Ovary (tissue), 9 donors: ENCODE measurements around the gene THSD4. TPM values are rescaled to one million over a fixed set of nuclear protein-coding genes. Genes with fewer than 3 reads are reported as not detected.

ENCODE experiments used
- DNase-seq, 5 donors: peaks; one replicate each; pipeline ENCODE4 v3.0.0-alpha.2; 2019 to 2020
- H3K27ac ChIP-seq, 2 donors: fragments of 200-600 bp; one replicate each; pipeline versions ENCODE4 v1.5.1 to v1.8.0; 2019 to 2022
- H3K27me3 ChIP-seq: fragments of 200-600 bp; one replicate; pipeline ENCODE4 v1.8.0; 2022
- H3K36me3 ChIP-seq: fragments of 200-600 bp; sonication (generic); one replicate; pipeline ENCODE4 v1.5.1; 2019
- H3K4me1 ChIP-seq: one replicate; pipeline ENCODE4 v1.8.1; 2013; ENCODE audit warnings: mild to moderate bottlenecking, moderate library complexity; ENCODE audit not compliant: insufficient read depth
- H3K4me3 ChIP-seq: fragments of 200-600 bp; sonication (generic); one replicate; pipeline ENCODE4 v1.5.1; 2017
- H3K9me3 ChIP-seq, 2 donors: fragments of 200-600 bp in 1 of 2; sonication (generic) in 1 of 2; one replicate each; pipeline versions ENCODE4 v1.5.1 to v1.8.1; 2013 to 2019; ENCODE audit warnings: mild to moderate bottlenecking in 1 of 2, moderate library complexity in 1 of 2
- CTCF ChIP-seq, 3 donors: fragments of 450-650 bp in 2 of 3; fragments of 200-600 bp in 1 of 3; IDR thresholded peaks; one replicate each; pipeline versions ENCODE4 v1.5.1 to v1.8.0; 2016 to 2022; ENCODE audit warnings: antibody characterized with exemption in 3 of 3, mild to moderate bottlenecking in 1 of 3
- EP300 ChIP-seq: sonication (generic); formaldehyde crosslinking; IDR thresholded peaks from one replicate; pipeline ENCODE4 v1.6.1; 2017; ENCODE audit warnings: antibody characterized with exemption
- POLR2A ChIP-seq: fragments of 450-650 bp; IDR thresholded peaks from one replicate; pipeline ENCODE4 v1.6.1; 2017; ENCODE audit warnings: antibody characterized with exemption, mild to moderate bottlenecking, moderate library complexity
- whole genome bisulfite sequencing, 3 donors: extraction: QIAGEN DNeasy Blood & Tissue Kit in 1 of 3; methylation state at CpG; one replicate each; pipeline versions ENCODE4 v1.1.5 to v1.1.7; 2013 to 2017; 5-methylcytosine and 5-hydroxymethylcytosine counted together
- intact Hi-C, 4 donors: fragments of 100-400 bp; cut with DNase I; formaldehyde crosslinking; loops; one replicate each; pipeline versions ENCODE4 v1.11.0 to v1.15.1; 2022 to 2023
- polyA plus RNA-seq, 2 donors: library from polyadenylated mRNA; stranded (reverse); fragments of 200-250 nt in 1 of 2; fragments of 350-450 nt in 1 of 2; fragmentation: Illumina TruSeq in 1 of 2; extraction: RNeasy Lipid Tissue Mini Kit (QIAGEN cat#74804) in 1 of 2; gene quantifications; one replicate each; pipeline ENCODE4 v1.2.3, GENCODE V29; 2013 to 2014
- total RNA-seq, 7 donors: library from RNA; depleted of rRNA in 2 of 7; stranded (reverse); fragments of >200 nt in 2 of 7; fragmentation: NEBNext Ultra II Directional in 3 of 7; extraction: Animal tissue kit (Norgen Biotek cat#: 25700) in 3 of 7; gene quantifications; one replicate each; pipeline versions ENCODE4 v1.1.0 to v1.2.4, GENCODE V29; 2016 to 2023
- donor health status: DM: no; HTN: no; CAD: no; lungs with moderate emphysema.
- donor health status: DM: no; HTN: no; CAD: no.
- donor health status: Bipolar disorder and iron deficiency.
- donor health status: DM: yes; HTN: yes; CAD: no.
- donor health status: DM: no; HTN: no; CAD: no.
- donor health status: DM: yes; HTN: yes; CAD: no.

THSD4 gene
- total and polyA plus RNA-seq, 9 donors = 3.2 to 53.4 (median 13.5) TPM

- Histone ChIP-seq H3K27ac (no peak overlapping the region), H3K4me3 (no peak overlapping the region), H3K36me3 (no peaks in the 10 kb centered on the region), H3K4me1 (no peaks in the 10 kb centered on the region), H3K9me3 (no peaks in the 10 kb centered on the region), H3K27me3 (no peaks in the 10 kb centered on the region)
- DNase-seq = no peak
- intact Hi-C loops = no loop called here
- TF ChIP-seq CTCF (IDR thresholded peaks at IDR 0.05) = no peak
- TF ChIP-seq EP300 = no peak
- no peak for TF ChIP-seq POLR2A
Observed at GRCh38 chr15:71306538-71306937, 191.3 kb downstream of the THSD4 start.

- 86 to 93% (median 90%) methylated on average over 8 of the region's 8 CpGs for WGBS, 3 donors
- Histone ChIP-seq H3K4me3 (no peak overlapping the region), H3K27ac (no peak overlapping the region), H3K9me3 (no peaks in the 10 kb centered on the region), H3K36me3 (no peaks in the 10 kb centered on the region), H3K4me1 (no peaks in the 10 kb centered on the region), H3K27me3 (no peaks in the 10 kb centered on the region)
- TF ChIP-seq POLR2A = no peak
- TF ChIP-seq EP300 = no peak
- no peak for TF ChIP-seq CTCF (IDR thresholded peaks at IDR 0.05)
- DNase-seq = no peak
- intact Hi-C loops = no loop called here
Observed at GRCh38 chr15:71312194-71312708, 197.0 kb downstream of the THSD4 start.

- Histone ChIP-seq H3K27me3 (no peaks in the 10 kb centered on the region), H3K36me3 (no peaks in the 10 kb centered on the region), H3K27ac (no peak overlapping the region), H3K4me3 (no peak overlapping the region), H3K4me1 (no peaks in the 10 kb centered on the region), H3K9me3 (no peaks in the 10 kb centered on the region)
- 86 to 90% (median 87%) methylated on average over 6 of the region's 6 CpGs for WGBS, 3 donors
- TF ChIP-seq CTCF (IDR thresholded peaks at IDR 0.05) (no peak), EP300 (no peak), POLR2A (no peak)
- no peak for DNase-seq
- intact Hi-C loops = no loop called here
Observed at GRCh38 chr15:71312731-71313460, 197.6 kb downstream of the THSD4 start.

GRCh38 chr15:71313806-71314205, 198.5 kb downstream of the THSD4 start:
- Histone ChIP-seq H3K27ac (no peak overlapping the region), H3K36me3 (no peaks in the 10 kb centered on the region), H3K9me3 (no peaks in the 10 kb centered on the region), H3K27me3 (no peaks in the 10 kb centered on the region), H3K4me3 (no peak overlapping the region), H3K4me1 (no peaks in the 10 kb centered on the region)
- DNase-seq = no peak
- no peak for TF ChIP-seq POLR2A
- TF ChIP-seq EP300 = no peak
- no peak for TF ChIP-seq CTCF (IDR thresholded peaks at IDR 0.05)
- 89 to 96% (median 91%) methylated on average over 3 of the region's 3 CpGs for WGBS, 3 donors
- intact Hi-C loops = no loop called here
